HepG2 (cell line): ENCODE data around the gene ABT1. TPM values are rescaled to one million over a fixed set of nuclear protein-coding genes. Genes with fewer than 3 reads are reported as not detected.

Experiments
- CBX5 ChIP-seq: sonication (generic); formaldehyde crosslinking; IDR thresholded peaks from 2 replicates; pipeline ENCODE4 v1.4.0; 2020; ENCODE audit warnings: missing genetic modification reagents, borderline replicate concordance
- DR1 ChIP-seq: sonication (generic); formaldehyde crosslinking; IDR thresholded peaks from 2 replicates; pipeline ENCODE4 v1.8.0; 2021; ENCODE audit warnings: mild to moderate bottlenecking, missing genetic modification reagents, inconsistent platforms
- ELF1 ChIP-seq: sonication (generic); formaldehyde crosslinking; IDR thresholded peaks from 2 replicates; pipeline ENCODE4 v1.4.0; 2020; ENCODE audit warnings: missing genetic modification reagents
- EZH2 ChIP-seq: conservative IDR thresholded peaks from 2 replicates; pipeline ENCODE4 v1.6.1; 2012; ENCODE audit warnings: mild to moderate bottlenecking, low read depth, low read length, moderate library complexity
- KDM2A ChIP-seq: sonication (generic); formaldehyde crosslinking; IDR thresholded peaks from 2 replicates; pipeline ENCODE4 v1.4.0; 2020; ENCODE audit warnings: low read depth, missing genetic modification reagents, borderline replicate concordance
- MEIS2 ChIP-seq: sonication (generic); formaldehyde crosslinking; IDR thresholded peaks from 2 replicates; pipeline ENCODE4 v1.9.0; 2021; ENCODE audit warnings: mild to moderate bottlenecking, missing genetic modification reagents
- RBFOX2 ChIP-seq: fragments of 200-400 bp; formaldehyde crosslinking; IDR thresholded peaks from 2 replicates; pipeline ENCODE4 v1.6.1; 2017; ENCODE audit warnings: low read depth, mild to moderate bottlenecking, low read length
- SIX1 ChIP-seq: sonication (generic); formaldehyde crosslinking; IDR thresholded peaks from 2 replicates; pipeline ENCODE4 v1.4.0; 2020; ENCODE audit warnings: missing genetic modification reagents, borderline replicate concordance
- SOX13 ChIP-seq, 3 experiments: fragments of 450-650 bp in 1 of 3; sonication (generic) in 1 of 3; formaldehyde crosslinking in 1 of 3; IDR thresholded peaks in 2 of 3; conservative IDR thresholded peaks in 1 of 3; 2 replicates each; pipeline versions ENCODE4 v1.5.0 to v1.6.1; 2016 to 2020; ENCODE audit warnings: antibody characterized with exemption in 1 of 3, mild to moderate bottlenecking in 1 of 3, missing compliant biosample characterization in 1 of 3, missing genetic modification reagents in 1 of 3, moderate library complexity in 1 of 3
- SRF ChIP-seq: IDR thresholded peaks from 2 replicates; pipeline ENCODE4 v1.6.1; 2011; ENCODE audit warnings: mild to moderate bottlenecking, low read depth, low read length, moderate library complexity
- TBX3 ChIP-seq: fragments of 450-650 bp; IDR thresholded peaks from 2 replicates; pipeline ENCODE4 v1.6.1; 2017; ENCODE audit warnings: antibody characterized with exemption, mild to moderate bottlenecking, inconsistent platforms, borderline replicate concordance
- TEAD3 ChIP-seq: optimal IDR thresholded peaks from 2 replicates; pipeline ENCODE3; 2016; ENCODE audit warnings: borderline replicate concordance
- ZFP82 ChIP-seq: sonication (generic); formaldehyde crosslinking; IDR thresholded peaks from 2 replicates; pipeline ENCODE4 v1.5.1; 2020; ENCODE audit warnings: mild to moderate bottlenecking, missing genetic modification reagents, borderline replicate concordance
- ZNF124 ChIP-seq: sonication (generic); formaldehyde crosslinking; IDR thresholded peaks from 2 replicates; pipeline ENCODE4 v1.4.0; 2020; ENCODE audit warnings: missing genetic modification reagents
- ZNF230 ChIP-seq: sonication (generic); formaldehyde crosslinking; IDR thresholded peaks from 2 replicates; pipeline ENCODE4 v1.4.0; 2020; ENCODE audit warnings: mild to moderate bottlenecking, missing genetic modification reagents
- ZNF30 ChIP-seq: sonication (generic); formaldehyde crosslinking; IDR thresholded peaks from 2 replicates; pipeline ENCODE4 v1.5.0; 2020; ENCODE audit warnings: mild to moderate bottlenecking, missing genetic modification reagents
- ZNF329 ChIP-seq: sonication (generic); formaldehyde crosslinking; IDR thresholded peaks from 2 replicates; pipeline ENCODE4 v1.9.0; 2021; ENCODE audit warnings: low read depth, mild to moderate bottlenecking, missing genetic modification reagents
- ZNF878 ChIP-seq: sonication (generic); formaldehyde crosslinking; IDR thresholded peaks from 2 replicates; pipeline ENCODE4 v1.8.1; 2023; ENCODE audit warnings: mild to moderate bottlenecking, missing genetic modification reagents, moderate library complexity
- polyA plus RNA-seq, 8 experiments: library from polyadenylated mRNA; depleted of rRNA in 3 of 8; stranded (reverse) in 7 of 8; unstranded in 1 of 8; fragments of >200 nt; fragmentation: Illumina TruSeq in 4 of 8; extraction: Trizol in 4 of 8; gene quantifications; 2 replicates each; pipeline versions ENCODE4 v1.2.1 to v1.2.3, GENCODE V29; 2011 to 2016; ENCODE audit warnings: low read depth in 4 of 8, missing spikeins in 1 of 8, mixed read lengths in 1 of 8; ENCODE audit not compliant: insufficient read depth in 1 of 8
- total RNA-seq, 5 experiments: library from RNA; depleted of rRNA; stranded (reverse); fragments of >200 nt; fragmentation: Illumina TruSeq; extraction: Trizol; gene quantifications; 2 replicates each; pipeline ENCODE4 v1.2.3, GENCODE V29; 2016; ENCODE audit warnings: low read depth in 1 of 5
- TF ChIP-seq, protein P1 (sequence below): IDR thresholded peaks from 2 replicates; pipeline ENCODE4 v1.6.1; 2016
- TF ChIP-seq, protein P2 (sequence below): sonication (generic); formaldehyde crosslinking; IDR thresholded peaks from 2 replicates; pipeline ENCODE4 v1.5.1; 2020; ENCODE audit warnings: missing genetic modification reagents, mild to moderate bottlenecking, borderline replicate concordance
- TF ChIP-seq, protein P3 (sequence below): sonication (generic); formaldehyde crosslinking; conservative IDR thresholded peaks from 2 replicates; pipeline ENCODE4 v1.5.0; 2020; ENCODE audit warnings: missing genetic modification reagents
- TF ChIP-seq, protein P4 (sequence below): sonication (generic); formaldehyde crosslinking; IDR thresholded peaks from 2 replicates; pipeline ENCODE4 v1.4.0; 2020; ENCODE audit warnings: mild to moderate bottlenecking, low read depth, missing genetic modification reagents

Gene ABT1
- total and polyA plus RNA-seq, 2 of the 13 experiments (the other 11 are each of a cell fraction or from before 2014, with no cell fraction given) = 38.4 TPM

DNA sequence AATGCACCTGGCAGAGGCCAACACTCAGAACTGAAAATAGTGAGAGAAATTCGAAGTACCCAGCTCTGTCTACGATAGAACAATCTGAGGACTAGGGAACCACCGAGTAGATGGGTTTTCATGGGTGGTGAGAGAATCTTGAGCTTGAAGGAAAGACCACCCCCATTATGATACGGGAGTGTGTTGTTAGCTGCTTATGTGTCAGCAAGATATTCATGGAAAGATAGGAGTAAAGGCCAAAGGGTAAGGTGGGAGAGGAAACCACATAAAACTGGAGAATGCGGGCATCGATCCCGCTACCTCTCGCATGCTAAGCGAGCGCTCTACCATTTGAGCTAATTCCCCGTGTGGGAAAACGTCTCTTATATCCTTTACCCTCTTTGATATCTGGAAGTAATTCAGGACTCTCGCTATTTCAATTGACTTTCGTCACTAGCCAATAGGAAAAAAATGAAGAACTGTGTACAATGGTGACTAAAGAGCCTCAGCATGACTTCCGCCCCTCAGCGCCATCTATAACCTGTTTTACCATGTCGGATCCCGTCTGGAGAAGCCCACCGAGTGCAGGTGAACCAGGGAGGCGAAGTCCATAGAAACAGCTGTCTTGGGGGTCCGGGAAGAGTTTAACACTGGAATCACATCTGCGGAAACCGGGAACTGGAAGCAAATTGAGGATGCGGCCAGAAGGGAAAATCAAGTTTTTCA, 25.0 kb upstream of the ABT1 start (continued):
- TF ChIP-seq CBX5 (peak; percentile 89; the same call in 1 of the 2 replicates), ZNF329 (0 out of 2 replicates have a peak, but pooled peaks have one; percentile 65), KDM2A (CRISPR knock-in tag) (peak; percentile 84), RBFOX2 (no peak), TEAD3 (peak; percentile 87), EZH2 (no peak), SOX13 (IDR thresholded peaks at IDR 0.05) (no peak), SOX13 (CRISPR knock-in tag; conservative IDR thresholded peaks at IDR 0.05 in 1 of 2, IDR thresholded peaks at IDR 0.05 in 1 of 2) (peak in 1 of 2 experiments; percentile 74; a peak in 2 of 4 replicates), MEIS2 (CRISPR knock-in tag) (no peak; the same call in 1 of the 2 replicates), ZNF878 (CRISPR knock-in tag) (peak; percentile 95), ELF1 (CRISPR knock-in tag) (peak; percentile 65), ZFP82 (CRISPR knock-in tag) (peak; percentile 79), ZNF124 (CRISPR knock-in tag) (peak; percentile 88; the same call in 1 of the 2 replicates), SIX1 (peak; percentile 73), ZNF30 (CRISPR knock-in tag) (no peak), DR1 (CRISPR knock-in tag) (peak; percentile 94), ZNF230 (CRISPR knock-in tag) (no peak), SRF (0 out of 2 replicates have a peak, but pooled peaks have one; percentile 12), TBX3 (0 out of 2 replicates have a peak, but pooled peaks have one; percentile 44)
- TF ChIP-seq, protein P1, sequence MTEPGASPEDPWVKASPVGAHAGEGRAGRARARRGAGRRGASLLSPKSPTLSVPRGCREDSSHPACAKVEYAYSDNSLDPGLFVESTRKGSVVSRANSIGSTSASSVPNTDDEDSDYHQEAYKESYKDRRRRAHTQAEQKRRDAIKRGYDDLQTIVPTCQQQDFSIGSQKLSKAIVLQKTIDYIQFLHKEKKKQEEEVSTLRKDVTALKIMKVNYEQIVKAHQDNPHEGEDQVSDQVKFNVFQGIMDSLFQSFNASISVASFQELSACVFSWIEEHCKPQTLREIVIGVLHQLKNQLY (CRISPR knock-in tag) = peak; percentile 68
- TF ChIP-seq, protein P2, sequence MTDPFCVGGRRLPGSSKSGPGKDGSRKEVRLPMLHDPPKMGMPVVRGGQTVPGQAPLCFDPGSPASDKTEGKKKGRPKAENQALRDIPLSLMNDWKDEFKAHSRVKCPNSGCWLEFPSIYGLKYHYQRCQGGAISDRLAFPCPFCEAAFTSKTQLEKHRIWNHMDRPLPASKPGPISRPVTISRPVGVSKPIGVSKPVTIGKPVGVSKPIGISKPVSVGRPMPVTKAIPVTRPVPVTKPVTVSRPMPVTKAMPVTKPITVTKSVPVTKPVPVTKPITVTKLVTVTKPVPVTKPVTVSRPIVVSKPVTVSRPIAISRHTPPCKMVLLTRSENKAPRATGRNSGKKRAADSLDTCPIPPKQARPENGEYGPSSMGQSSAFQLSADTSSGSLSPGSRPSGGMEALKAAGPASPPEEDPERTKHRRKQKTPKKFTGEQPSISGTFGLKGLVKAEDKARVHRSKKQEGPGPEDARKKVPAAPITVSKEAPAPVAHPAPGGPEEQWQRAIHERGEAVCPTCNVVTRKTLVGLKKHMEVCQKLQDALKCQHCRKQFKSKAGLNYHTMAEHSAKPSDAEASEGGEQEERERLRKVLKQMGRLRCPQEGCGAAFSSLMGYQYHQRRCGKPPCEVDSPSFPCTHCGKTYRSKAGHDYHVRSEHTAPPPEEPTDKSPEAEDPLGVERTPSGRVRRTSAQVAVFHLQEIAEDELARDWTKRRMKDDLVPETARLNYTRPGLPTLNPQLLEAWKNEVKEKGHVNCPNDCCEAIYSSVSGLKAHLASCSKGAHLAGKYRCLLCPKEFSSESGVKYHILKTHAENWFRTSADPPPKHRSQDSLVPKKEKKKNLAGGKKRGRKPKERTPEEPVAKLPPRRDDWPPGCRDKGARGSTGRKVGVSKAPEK (CRISPR knock-in tag) = no peak
- TF ChIP-seq, protein P3, sequence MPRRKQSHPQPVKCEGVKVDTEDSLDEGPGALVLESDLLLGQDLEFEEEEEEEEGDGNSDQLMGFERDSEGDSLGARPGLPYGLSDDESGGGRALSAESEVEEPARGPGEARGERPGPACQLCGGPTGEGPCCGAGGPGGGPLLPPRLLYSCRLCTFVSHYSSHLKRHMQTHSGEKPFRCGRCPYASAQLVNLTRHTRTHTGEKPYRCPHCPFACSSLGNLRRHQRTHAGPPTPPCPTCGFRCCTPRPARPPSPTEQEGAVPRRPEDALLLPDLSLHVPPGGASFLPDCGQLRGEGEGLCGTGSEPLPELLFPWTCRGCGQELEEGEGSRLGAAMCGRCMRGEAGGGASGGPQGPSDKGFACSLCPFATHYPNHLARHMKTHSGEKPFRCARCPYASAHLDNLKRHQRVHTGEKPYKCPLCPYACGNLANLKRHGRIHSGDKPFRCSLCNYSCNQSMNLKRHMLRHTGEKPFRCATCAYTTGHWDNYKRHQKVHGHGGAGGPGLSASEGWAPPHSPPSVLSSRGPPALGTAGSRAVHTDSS (CRISPR knock-in tag) = no peak
- TF ChIP-seq, protein P4, sequence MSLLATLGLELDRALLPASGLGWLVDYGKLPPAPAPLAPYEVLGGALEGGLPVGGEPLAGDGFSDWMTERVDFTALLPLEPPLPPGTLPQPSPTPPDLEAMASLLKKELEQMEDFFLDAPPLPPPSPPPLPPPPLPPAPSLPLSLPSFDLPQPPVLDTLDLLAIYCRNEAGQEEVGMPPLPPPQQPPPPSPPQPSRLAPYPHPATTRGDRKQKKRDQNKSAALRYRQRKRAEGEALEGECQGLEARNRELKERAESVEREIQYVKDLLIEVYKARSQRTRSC (CRISPR knock-in tag) = no peak
